K562 (cell line): ENCODE results near the gene CD8A. TPM values are rescaled to one million over a fixed set of nuclear protein-coding genes. Genes with fewer than 3 reads are reported as not detected.

Source experiments
- ATAC-seq: fragments of 200-7000 bp; cut with Tn5 transposase; 3 replicates; pipeline ENCODE4 v1.9.1; 2020; ENCODE audit warnings: moderate library complexity
- BruUV-seq: library from RNA; stranded (reverse); fragments of 400-500 nt; replicated peaks from 2 replicates; lab custom pipeline; 2021; lab: Mats Ljungman, UMichigan
- CTCF ChIA-PET: fragments of 300-600 bp; formaldehyde crosslinking; extraction: SDS; loops from one replicate; lab custom pipeline; 2021; ENCODE audit warnings: low intra/inter-chr PET ratio; lab: Yijun Ruan, JAX
- POLR2A ChIA-PET: fragments of 300-600, 350-650 bp; sonication (Branson Sonifier 250); formaldehyde crosslinking; extraction: SDS; loops from one replicate; lab custom pipeline; 2021; ENCODE audit warnings: antibody characterized with exemption, inconsistent platforms; lab: Yijun Ruan, JAX
- DNase-seq, 4 experiments: peaks; one replicate each; pipeline versions ENCODE4 v3.0.0 to v3.0.0-alpha.2; 2011 to 2018; ENCODE audit warnings: low spot score in 3 of 4, mixed read lengths in 3 of 4; ENCODE audit errors: extremely low read depth in 1 of 4
- FAIRE-seq: peaks from 2 replicates; lab custom pipeline; 2011; peaks lifted over from hg19 to GRCh38; lab: Jason Lieb, UNC
- H2AFZ ChIP-seq: 2 replicates; pipeline ENCODE4 v1.6.0; 2011; ENCODE audit warnings: low read depth, low read length, control low read depth, inconsistent platforms
- H3K27ac ChIP-seq: fragments of 200-600 bp; 3 replicates; pipeline ENCODE4 v1.8.0; 2011; ENCODE audit warnings: low read depth, mild to moderate bottlenecking, control low read depth, inconsistent platforms, low read length, moderate library complexity, mixed read lengths; ENCODE audit errors: extremely low read depth
- H3K27me3 ChIP-seq, 2 experiments: fragments of 300-600 bp in 1 of 2; 2 replicates in 1 of 2; 3 replicates in 1 of 2; pipeline versions ENCODE4 v1.6.0 to v1.8.0; 2011; ENCODE audit warnings: inconsistent platforms in 2 of 2, low read length in 2 of 2, mild to moderate bottlenecking in 1 of 2, mixed read lengths in 1 of 2, moderate library complexity in 1 of 2; ENCODE audit not compliant: control insufficient read depth in 2 of 2, insufficient read depth in 2 of 2
- H3K36me3 ChIP-seq: fragments of 300-600 bp; 3 replicates; pipeline ENCODE4 v1.8.0; 2011; ENCODE audit warnings: mild to moderate bottlenecking, low read length, inconsistent platforms; ENCODE audit not compliant: control insufficient read depth, insufficient read depth
- H3K4me1 ChIP-seq, 2 experiments: fragments of 200-600 bp in 1 of 2; replicated peaks in 1 of 2; 2 replicates in 1 of 2; 3 replicates in 1 of 2; pipeline versions ENCODE4 v1.5.1 to v1.8.0; 2011; ENCODE audit warnings: inconsistent platforms in 2 of 2, low read length in 2 of 2, mild to moderate bottlenecking in 1 of 2, mixed read lengths in 1 of 2, moderate library complexity in 1 of 2; ENCODE audit not compliant: control insufficient read depth in 2 of 2, insufficient read depth in 2 of 2
- H3K4me2 ChIP-seq: 2 replicates; pipeline ENCODE4 v1.6.1; 2011; ENCODE audit warnings: low read length, control low read depth, inconsistent platforms, mixed read lengths; ENCODE audit not compliant: insufficient read depth
- H3K4me3 ChIP-seq: fragments of 200-600 bp; sonication (generic), shearing (Covaris generic); 2 replicates; pipeline ENCODE4 v1.5.1; 2016; ENCODE audit warnings: control low read depth, inconsistent platforms
- H3K79me2 ChIP-seq: fragments of 200-600 bp; 3 replicates; pipeline ENCODE4 v1.8.0; 2011; ENCODE audit warnings: low read length, inconsistent platforms; ENCODE audit not compliant: control insufficient read depth, insufficient read depth
- H3K9ac ChIP-seq, 2 experiments: 2 replicates each; pipeline versions ENCODE4 v1.6.0 to v1.6.1; 2011; ENCODE audit warnings: low read depth in 2 of 2, low read length in 2 of 2, control low read depth in 1 of 2, inconsistent platforms in 1 of 2, mild to moderate bottlenecking in 1 of 2, mixed read lengths in 1 of 2; ENCODE audit not compliant: insufficient read depth in 1 of 2
- H3K9me1 ChIP-seq: one replicate; pipeline ENCODE4 v1.6.0; 2011; ENCODE audit warnings: inconsistent platforms, mild to moderate bottlenecking, low read length, moderate library complexity; ENCODE audit not compliant: control insufficient read depth, insufficient read depth
- H3K9me3 ChIP-seq: replicated peaks from 2 replicates; pipeline ENCODE4 v1.5.1; 2011; ENCODE audit warnings: low read depth, low read length, inconsistent platforms; ENCODE audit not compliant: control insufficient read depth, insufficient read depth
- H4K20me1 ChIP-seq: replicated peaks from 2 replicates; pipeline ENCODE4 v1.6.1; 2011; ENCODE audit warnings: low read length, inconsistent platforms, mixed read lengths; ENCODE audit not compliant: control insufficient read depth, insufficient read depth
- ARID4B ChIP-seq: sonication (generic); formaldehyde crosslinking; IDR thresholded peaks from 2 replicates; pipeline ENCODE4 v1.8.0; 2022; ENCODE audit warnings: mild to moderate bottlenecking, missing genetic modification reagents
- CBX2 ChIP-seq: fragments of 200-600 bp; sonication (generic); IDR thresholded peaks from one replicate; pipeline ENCODE4 v1.6.1; 2012; ENCODE audit warnings: mild to moderate bottlenecking, low read length, inconsistent platforms; ENCODE audit not compliant: insufficient read depth, poor library complexity, severe bottlenecking
- CHD2 ChIP-seq: IDR thresholded peaks from 2 replicates; pipeline ENCODE4 v1.6.1; 2011; ENCODE audit warnings: low read depth, low read length
- MCM2 ChIP-seq: fragments of 450-650 bp; IDR thresholded peaks from 2 replicates; pipeline ENCODE4 v1.6.1; 2017; ENCODE audit warnings: low read depth, mild to moderate bottlenecking
- MCM7 ChIP-seq, 2 experiments: fragments of 450-650 bp; IDR thresholded peaks; 2 replicates each; pipeline ENCODE4 v1.6.1; 2016 to 2018
- PHF8 ChIP-seq: fragments of 200-600 bp; sonication (generic); IDR thresholded peaks from 2 replicates; pipeline ENCODE4 v1.6.1; 2012; ENCODE audit warnings: mixed run types, mild to moderate bottlenecking, inconsistent platforms, low read length, moderate library complexity, borderline replicate concordance
- RHOXF2B ChIP-seq: fragments of 250-450 bp; sonication (Bioruptor Pico); conservative IDR thresholded peaks from 2 replicates; pipeline ENCODE4 v1.5.1; 2021
- SMAD3 ChIP-seq: fragments of 450-650 bp; formaldehyde crosslinking; conservative IDR thresholded peaks from 2 replicates; pipeline ENCODE4 v1.4.0; 2020; ENCODE audit warnings: mild to moderate bottlenecking
- SMARCA4 ChIP-seq: fragments of 450-650 bp; IDR thresholded peaks from 2 replicates; pipeline ENCODE4 v1.6.1; 2016
- SRSF1 ChIP-seq: fragments of 200-400 bp; formaldehyde crosslinking; IDR thresholded peaks from 2 replicates; pipeline ENCODE4 v1.6.1; 2017; ENCODE audit warnings: mild to moderate bottlenecking, low read depth, low read length, moderate library complexity
- TBP ChIP-seq: optimal IDR thresholded peaks from 2 replicates; pipeline ENCODE3; 2011; ENCODE audit warnings: low read depth, low read length, improper control_type of control experiment
- ZBTB33 ChIP-seq: sonication (generic); formaldehyde crosslinking; IDR thresholded peaks from 2 replicates; pipeline ENCODE4 v1.8.1; 2023; ENCODE audit warnings: mild to moderate bottlenecking, missing genetic modification reagents
- ZNF143 ChIP-seq: sonication (generic); formaldehyde crosslinking; IDR thresholded peaks from 2 replicates; pipeline ENCODE4 v1.9.0; 2022; ENCODE audit warnings: mild to moderate bottlenecking, missing genetic modification reagents
- WGBS: fragments of 100-300 bp; shearing (Covaris generic); methylation state at CpG from one replicate; pipeline ENCODE4 v1.1.6; 2016; ENCODE audit warnings: low coverage, mixed read lengths; ENCODE audit not compliant: insufficient coverage; ENCODE audit errors: missing lambda C conversion rate; 5-methylcytosine and 5-hydroxymethylcytosine counted together
- in situ Hi-C: fragments of 300-500 bp; cut with MboI; formaldehyde crosslinking; loops from 4 replicates; pipeline ENCODE4 v1.15.0; 2018; ENCODE audit warnings: inconsistent platforms, mixed read lengths
- intact Hi-C: fragments of 100-400 bp; cut with micrococcal nuclease; formaldehyde crosslinking; loops from 2 replicates; pipeline ENCODE4 v1.14.2; 2022
- polyA plus RNA-seq, 8 experiments: library from polyadenylated mRNA; depleted of rRNA in 4 of 8; stranded (reverse) in 5 of 8; unstranded in 3 of 8; fragments of >200 nt; fragmentation: Nextera tagmentation in 2 of 8; fragmentation: Illumina TruSeq in 1 of 8; extraction: Ambion mirVana in 2 of 8; extraction: Trizol in 1 of 8; gene quantifications; 2 replicates each; pipeline versions ENCODE4 v1.2.1 to v1.2.3, GENCODE V29; 2011 to 2014; ENCODE audit warnings: inconsistent platforms in 1 of 8, missing spikeins in 1 of 8
- total RNA-seq, 7 experiments: library from RNA; depleted of rRNA in 6 of 7; stranded (reverse); fragments of >200 nt in 6 of 7; fragmentation: Illumina TruSeq in 2 of 7; extraction: Trizol in 2 of 7; gene quantifications; 2 replicates each; pipeline versions ENCODE4 v1.2.1 to v1.2.3, GENCODE V29; 2011 to 2021; ENCODE audit warnings: low replicate concordance in 1 of 7
- TF ChIP-seq, protein P1 (sequence below): fragments of 150-350 bp; IDR thresholded peaks from 2 replicates; pipeline ENCODE4 v1.6.1; 2014; ENCODE audit warnings: low read depth, mild to moderate bottlenecking, low read length, borderline replicate concordance

Gene CD8A
- total and polyA plus RNA-seq, 9 of the 15 experiments (the other 6 are each of a cell fraction or from before 2014, with no cell fraction given) = 0.07 TPM; not detected in 8

- DNase-seq = no peak
- H3K36me3 ChIP-seq = peaks cover 49% of the 10 kb centered on the region
- no peaks in the 10 kb centered on the region for H3K9me3 ChIP-seq
- no TSS peak for BruUV-seq
- H3K4me1 ChIP-seq = no peaks in the 10 kb centered on the region
- ChIA-PET POLR2A (interaction anchor here (1.1 kb wide), 1 partner anchor 21 kb away, joined by 3 read pairs; no protein-coding TSS in a partner anchor), CTCF (no interaction called here)
- H3K27ac ChIP-seq = no peak overlapping the region
- intact Hi-C loops = no loop called here
- in situ Hi-C loops = no loop called here
- no peaks in the 10 kb centered on the region for H3K79me2 ChIP-seq
- no peaks in the 10 kb centered on the region for H3K27me3 ChIP-seq
- WGBS = 49% methylated on average over 4 of the region's 4 CpGs
- no peak for FAIRE-seq
- no peak overlapping the region for H3K4me3 ChIP-seq
- no peaks in the 10 kb centered on the region for H3K9me1 ChIP-seq
- H3K9ac ChIP-seq = no peak overlapping the region
- ATAC-seq = no peak
- no peak overlapping the region for H2AFZ ChIP-seq
- H4K20me1 ChIP-seq = no peaks in the 10 kb centered on the region
- H3K4me2 ChIP-seq = no peak overlapping the region
- TF ChIP-seq ARID4B (CRISPR knock-in tag) (no peak), TBP (no peak), ZNF143 (CRISPR knock-in tag) (no peak), MCM2 (no peak), CHD2 (no peak), SRSF1 (no peak), RHOXF2B (CRISPR knock-in tag) (no peak), SMAD3 (CRISPR knock-in tag) (no peak), PHF8 (no peak), CBX2 (no peak), ZBTB33 (CRISPR knock-in tag) (no peak), MCM7 (IDR thresholded peaks at IDR 0.05) (no peak), SMARCA4 (no peak)
- TF ChIP-seq, protein P1, sequence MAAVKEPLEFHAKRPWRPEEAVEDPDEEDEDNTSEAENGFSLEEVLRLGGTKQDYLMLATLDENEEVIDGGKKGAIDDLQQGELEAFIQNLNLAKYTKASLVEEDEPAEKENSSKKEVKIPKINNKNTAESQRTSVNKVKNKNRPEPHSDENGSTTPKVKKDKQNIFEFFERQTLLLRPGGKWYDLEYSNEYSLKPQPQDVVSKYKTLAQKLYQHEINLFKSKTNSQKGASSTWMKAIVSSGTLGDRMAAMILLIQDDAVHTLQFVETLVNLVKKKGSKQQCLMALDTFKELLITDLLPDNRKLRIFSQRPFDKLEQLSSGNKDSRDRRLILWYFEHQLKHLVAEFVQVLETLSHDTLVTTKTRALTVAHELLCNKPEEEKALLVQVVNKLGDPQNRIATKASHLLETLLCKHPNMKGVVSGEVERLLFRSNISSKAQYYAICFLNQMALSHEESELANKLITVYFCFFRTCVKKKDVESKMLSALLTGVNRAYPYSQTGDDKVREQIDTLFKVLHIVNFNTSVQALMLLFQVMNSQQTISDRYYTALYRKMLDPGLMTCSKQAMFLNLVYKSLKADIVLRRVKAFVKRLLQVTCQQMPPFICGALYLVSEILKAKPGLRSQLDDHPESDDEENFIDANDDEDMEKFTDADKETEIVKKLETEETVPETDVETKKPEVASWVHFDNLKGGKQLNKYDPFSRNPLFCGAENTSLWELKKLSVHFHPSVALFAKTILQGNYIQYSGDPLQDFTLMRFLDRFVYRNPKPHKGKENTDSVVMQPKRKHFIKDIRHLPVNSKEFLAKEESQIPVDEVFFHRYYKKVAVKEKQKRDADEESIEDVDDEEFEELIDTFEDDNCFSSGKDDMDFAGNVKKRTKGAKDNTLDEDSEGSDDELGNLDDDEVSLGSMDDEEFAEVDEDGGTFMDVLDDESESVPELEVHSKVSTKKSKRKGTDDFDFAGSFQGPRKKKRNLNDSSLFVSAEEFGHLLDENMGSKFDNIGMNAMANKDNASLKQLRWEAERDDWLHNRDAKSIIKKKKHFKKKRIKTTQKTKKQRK = no peak
Observed at GRCh38 chr2:86775338-86775737, 15.4 kb downstream of the CD8A start.
